Aorta (tissue), 5 donors: ENCODE results near the gene INO80. TPM values are rescaled to one million over a fixed set of nuclear protein-coding genes. Genes with fewer than 3 reads are reported as not detected.

ENCODE experiments used
- ATAC-seq: fragments of 200-7000 bp; cut with Tn5 transposase; one replicate; pipeline ENCODE4 v1.9.1; 2022; ENCODE audit warnings: moderate library complexity; ENCODE audit not compliant: low FRiP score
- DNase-seq, 2 donors: peaks; one replicate each; pipeline ENCODE4 v3.0.0-alpha.2; 2020
- H3K27ac ChIP-seq, 2 donors: one replicate each; pipeline ENCODE4 v1.5.1; 2013; ENCODE audit warnings: low read length in 2 of 2, mild to moderate bottlenecking in 2 of 2, moderate library complexity in 2 of 2, control low read depth in 1 of 2, inconsistent platforms in 1 of 2, low read depth in 1 of 2
- H3K27me3 ChIP-seq, 2 donors: one replicate each; pipeline ENCODE4 v1.6.1; 2013; ENCODE audit warnings: control low read depth in 1 of 2, low read length in 1 of 2, mild to moderate bottlenecking in 1 of 2, moderate library complexity in 1 of 2; ENCODE audit not compliant: insufficient read depth in 2 of 2, control insufficient read depth in 1 of 2
- H3K36me3 ChIP-seq, 2 donors: one replicate each; pipeline ENCODE4 v1.6.1; 2013; ENCODE audit warnings: control low read depth in 1 of 2, low read length in 1 of 2, mild to moderate bottlenecking in 1 of 2; ENCODE audit not compliant: insufficient read depth in 2 of 2, control insufficient read depth in 1 of 2
- H3K4me1 ChIP-seq, 2 donors: one replicate each; pipeline ENCODE4 v1.6.1; 2013; ENCODE audit warnings: low read length in 2 of 2, control low read depth in 1 of 2, mild to moderate bottlenecking in 1 of 2, moderate library complexity in 1 of 2; ENCODE audit not compliant: insufficient read depth in 2 of 2, control insufficient read depth in 1 of 2
- H3K4me3 ChIP-seq, 2 donors: one replicate each; pipeline ENCODE4 v1.5.1; 2013; ENCODE audit warnings: low read length in 2 of 2, control low read depth in 1 of 2, mild to moderate bottlenecking in 1 of 2
- H3K9me3 ChIP-seq: one replicate; pipeline ENCODE4 v1.6.1; 2013; ENCODE audit warnings: mild to moderate bottlenecking, low read length; ENCODE audit not compliant: control insufficient read depth
- WGBS, 2 donors: extraction: QIAGEN DNeasy Blood & Tissue Kit; methylation state at CpG; one replicate each; pipeline ENCODE4 v1.1.7; 2013; 5-methylcytosine and 5-hydroxymethylcytosine counted together
- intact Hi-C, 2 donors: fragments of 100-400 bp; cut with DNase I; formaldehyde crosslinking; loops; one replicate each; pipeline versions ENCODE4 v1.14.2 to v1.15.0; 2022
- polyA plus RNA-seq, 2 donors: library from polyadenylated mRNA; stranded (reverse); fragments of 200-250 nt; gene quantifications; one replicate each; pipeline ENCODE4 v1.2.3, GENCODE V29; 2013
- total RNA-seq, 2 donors: library from RNA; stranded (reverse); fragmentation: NEBNext Ultra II Directional; extraction: Animal tissue kit (Norgen Biotek cat#: 25700); gene quantifications; one replicate each; pipeline ENCODE4 v1.2.1, GENCODE V29; 2021
- donor health status: healthy with polysubstance abuse.
- donor health status: Bipolar disorder and iron deficiency.
- donor health status: DM: no; HTN: no; CAD: no.
- donor health status: DM: no; HTN: no; CAD: no.
- donor health status: DM: yes; HTN: yes; CAD: no.

INO80 gene
- total and polyA plus RNA-seq, 4 donors = 6.5 to 25.1 (median 15.4) TPM

DNA sequence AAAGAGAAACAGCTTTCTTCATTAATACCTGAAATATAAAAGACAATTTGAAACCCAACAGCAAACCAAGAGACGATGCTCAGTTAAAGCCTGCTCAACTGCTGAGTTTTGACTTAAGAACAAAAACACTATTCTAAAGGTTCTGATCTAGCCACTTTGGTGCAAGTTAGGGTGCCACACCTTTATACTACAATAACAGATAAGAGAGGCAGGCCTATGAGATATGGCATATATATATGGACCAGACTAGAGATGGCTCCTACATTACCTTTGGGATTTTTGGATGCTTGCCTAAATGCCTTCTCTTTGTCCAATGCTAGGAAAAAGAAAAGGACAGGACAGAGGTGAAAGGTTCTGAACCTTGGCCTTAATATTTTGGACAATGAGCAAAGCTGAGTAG is 68.6 kb downstream of the INO80 start:
- ATAC-seq (no peak), DNase-seq (no peak)
- no peaks in the 10 kb centered on the region for H3K4me1 ChIP-seq
- intact Hi-C loops = no loop called here
- no peak overlapping the region for H3K4me3 ChIP-seq
- H3K27me3 ChIP-seq = no peaks in the 10 kb centered on the region
- 94 to 98% methylated on average over 1 of the region's 1 CpG for WGBS, 2 donors
- no peaks in the 10 kb centered on the region for H3K9me3 ChIP-seq
- no peak overlapping the region for H3K27ac ChIP-seq
- H3K36me3 ChIP-seq = peaks cover 4 to 17% of the 10 kb centered on the region in 2 donors

DNA sequence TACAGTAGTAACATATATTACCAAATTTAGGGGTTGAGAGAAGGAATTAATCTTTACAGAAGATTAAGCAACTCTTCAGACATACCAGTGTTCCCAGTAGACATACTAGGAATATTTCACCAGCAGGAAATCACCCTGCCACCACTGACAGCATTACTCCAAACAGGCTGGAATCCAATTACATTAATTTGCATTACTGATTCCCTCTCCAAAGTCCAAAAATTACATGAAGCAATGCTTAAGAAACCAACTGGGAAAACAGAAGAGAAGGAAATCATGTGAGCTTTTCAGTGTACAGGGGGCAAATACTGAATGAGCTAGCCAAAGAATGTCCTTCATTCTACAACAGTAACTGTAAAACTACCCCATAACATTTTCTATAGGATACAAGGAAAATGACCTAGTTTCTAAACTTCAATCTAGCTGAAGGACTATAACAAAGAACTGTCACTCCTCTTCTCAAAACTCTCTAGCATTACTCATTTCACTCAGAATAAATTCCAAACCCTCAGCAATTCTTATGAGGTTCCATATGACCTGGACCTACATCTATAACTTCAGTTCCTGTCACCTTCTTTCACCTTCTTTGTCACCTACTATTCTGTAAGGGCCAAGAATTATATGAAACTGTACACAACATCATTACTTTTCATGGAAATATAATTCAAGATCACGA is 72.7 kb downstream of the INO80 start:
- 72 to 73% methylated on average over 1 of the region's 1 CpG for WGBS, 2 donors
- peaks cover 3 to 7% of the 10 kb centered on the region in 2 donors for H3K36me3 ChIP-seq

DNA sequence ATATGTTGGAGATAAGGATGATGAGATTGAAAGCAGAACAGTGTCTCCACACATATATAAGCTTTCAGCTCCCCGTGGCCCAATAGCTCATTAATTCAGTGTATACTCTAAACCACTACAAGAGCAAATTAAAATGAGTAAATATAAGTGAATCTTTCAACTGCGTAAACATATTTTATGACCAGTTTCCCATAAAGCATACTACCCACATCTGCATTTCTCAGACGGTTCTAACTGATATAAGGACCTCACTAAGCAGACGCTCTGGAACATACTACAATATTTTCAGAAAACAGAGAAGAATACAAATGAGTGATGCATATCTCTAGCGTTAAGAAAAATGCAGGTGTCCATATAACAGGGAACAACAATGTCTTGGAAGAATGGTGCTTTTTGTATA is 73.2 kb downstream of the INO80 start:
- ATAC-seq (no peak), DNase-seq (no peak)
- intact Hi-C loops = no loop called here
- H3K27me3 ChIP-seq = no peaks in the 10 kb centered on the region
- peaks cover 3 to 7% of the 10 kb centered on the region in 2 donors for H3K36me3 ChIP-seq
- H3K27ac ChIP-seq = no peak overlapping the region
- no peak overlapping the region for H3K4me3 ChIP-seq
- H3K9me3 ChIP-seq = no peaks in the 10 kb centered on the region
- 57 to 65% methylated on average over 5 of the region's 5 CpGs for WGBS, 2 donors
- peaks cover 0 to 4% of the 10 kb centered on the region in 2 donors for H3K4me1 ChIP-seq

More for the DNA sequence above, 72.7 kb downstream of the INO80 start:
- H3K4me1 ChIP-seq = peaks cover 0 to 4% of the 10 kb centered on the region in 2 donors
- no peaks in the 10 kb centered on the region for H3K9me3 ChIP-seq
- no peak overlapping the region for H3K27ac ChIP-seq
- intact Hi-C loops = no loop called here
- no peaks in the 10 kb centered on the region for H3K27me3 ChIP-seq
- ATAC-seq (peak; percentile 15), DNase-seq (no peak)
- H3K4me3 ChIP-seq = no peak overlapping the region

DNA sequence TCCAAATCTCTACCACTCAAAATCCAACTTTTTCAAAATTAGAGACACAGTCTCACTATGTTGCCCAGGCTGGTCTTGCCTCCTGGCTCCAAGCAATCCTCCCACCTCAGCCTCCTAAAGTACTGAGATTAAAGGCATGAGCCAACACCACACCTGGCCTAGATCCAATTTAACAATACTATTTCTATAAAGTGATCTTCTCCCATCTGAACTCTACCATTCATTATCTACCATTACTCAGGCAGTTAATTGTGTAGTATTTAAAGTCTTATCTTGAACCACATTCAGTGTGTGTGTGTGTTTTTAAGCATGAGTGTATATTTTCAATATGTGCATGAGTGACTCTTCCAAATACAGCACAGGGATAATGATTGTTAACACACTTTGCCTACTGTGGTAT is 77.0 kb downstream of the INO80 start:
- intact Hi-C loops = no loop called here
- Histone ChIP-seq H3K36me3 (peaks cover 0 to 1% of the 10 kb centered on the region in 2 donors), H3K27ac (no peak overlapping the region), H3K27me3 (no peaks in the 10 kb centered on the region), H3K4me3 (no peak overlapping the region), H3K9me3 (no peaks in the 10 kb centered on the region), H3K4me1 (peaks cover 0 to 4% of the 10 kb centered on the region in 2 donors)
- no peak for ATAC-seq
- DNase-seq = no peak

DNA sequence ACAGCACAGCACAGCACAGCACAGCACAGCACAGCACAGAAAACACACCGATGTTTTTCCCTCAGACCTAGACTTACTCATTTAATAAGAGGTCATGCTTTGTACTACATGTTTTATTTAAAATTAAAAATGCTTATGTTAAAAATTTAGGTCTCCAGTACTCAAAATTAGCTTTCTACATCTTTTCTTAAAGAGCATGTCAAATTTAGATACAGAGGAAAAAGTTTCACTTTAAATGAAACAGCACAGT is 84.1 kb downstream of the INO80 start:
- WGBS, 2 donors = 87 to 97% methylated on average over 1 of the region's 1 CpG
- Histone ChIP-seq H3K36me3 (no peaks in the 10 kb centered on the region), H3K4me3 (no peak overlapping the region), H3K9me3 (no peaks in the 10 kb centered on the region), H3K27me3 (no peaks in the 10 kb centered on the region), H3K4me1 (no peaks in the 10 kb centered on the region), H3K27ac (no peak overlapping the region)
- ATAC-seq (no peak), DNase-seq (no peak)
- intact Hi-C loops = no loop called here

DNA sequence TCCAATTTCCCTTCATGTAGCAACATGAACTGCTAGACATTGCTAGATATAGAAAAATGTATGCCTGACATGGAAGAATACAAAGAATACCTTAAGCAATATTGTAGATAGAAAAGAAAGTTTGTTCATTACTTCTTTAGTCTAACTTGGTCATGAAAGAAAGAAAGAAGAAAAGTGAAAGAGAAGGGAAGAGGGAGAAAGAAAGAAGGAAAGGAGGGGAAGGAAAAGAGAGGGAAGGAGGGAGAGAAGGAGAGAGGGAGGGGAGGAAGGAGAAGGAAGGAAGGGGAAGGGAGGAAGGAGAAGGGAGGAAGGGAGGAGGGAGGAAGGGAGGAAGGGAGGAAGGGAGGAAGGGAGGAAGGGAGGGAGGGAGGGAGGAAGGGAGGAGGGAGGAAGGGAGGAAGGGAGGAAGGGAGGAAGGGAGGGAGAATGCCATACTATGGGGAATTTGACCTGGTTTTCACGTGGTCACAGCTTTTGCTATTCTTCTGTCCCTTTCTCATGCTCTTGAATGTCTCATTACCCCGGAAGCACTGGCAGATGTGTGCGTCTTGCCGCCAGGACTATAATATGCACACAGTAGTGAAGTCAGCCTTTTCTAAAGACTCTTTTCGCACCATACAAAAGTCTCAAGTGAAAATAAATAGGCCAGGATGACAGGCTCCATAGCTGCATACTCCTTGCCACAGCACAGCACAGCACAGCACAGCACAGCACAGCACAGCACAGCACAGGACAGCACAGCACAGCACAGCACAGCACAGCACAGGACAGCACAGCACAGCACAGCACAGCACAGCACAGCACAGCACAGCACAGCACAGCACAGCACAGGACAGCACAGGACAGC is 84.6 kb downstream of the INO80 start:
- ATAC-seq (no peak), DNase-seq (no peak)
- Histone ChIP-seq H3K9me3 (no peaks in the 10 kb centered on the region), H3K36me3 (no peaks in the 10 kb centered on the region), H3K27me3 (no peaks in the 10 kb centered on the region), H3K27ac (no peak overlapping the region), H3K4me1 (no peaks in the 10 kb centered on the region), H3K4me3 (no peak overlapping the region)
- intact Hi-C loops = no loop called here
- 62 to 64% methylated on average over 5 of the region's 5 CpGs for WGBS, 2 donors

DNA sequence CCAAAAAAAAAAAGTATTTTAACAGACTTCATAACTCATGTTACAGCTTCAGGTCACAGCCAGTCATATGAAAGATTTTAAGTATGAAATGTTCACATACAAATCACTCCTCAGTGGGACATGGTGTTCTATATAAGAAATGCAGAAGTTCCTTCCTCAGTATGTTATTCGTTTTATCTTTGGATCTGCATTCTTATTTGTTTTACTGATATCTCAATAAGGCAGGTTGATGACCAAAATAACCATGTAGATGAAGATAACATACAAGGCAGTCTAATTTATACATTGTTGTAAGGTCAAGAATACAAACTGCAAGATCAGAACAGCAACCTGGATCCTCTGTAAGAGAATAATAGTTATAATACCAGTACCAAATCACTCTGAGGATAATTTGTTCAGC is 87.2 kb downstream of the INO80 start:
- H3K9me3 ChIP-seq = no peaks in the 10 kb centered on the region
- no peak overlapping the region for H3K4me3 ChIP-seq
- H3K4me1 ChIP-seq = peaks cover 2% of the 10 kb centered on the region in 2 donors
- ATAC-seq = no peak
- no peak overlapping the region for H3K27ac ChIP-seq
- 29 to 39% methylated on average over 1 of the region's 1 CpG for WGBS, 2 donors
- intact Hi-C loops = no loop called here
- DNase-seq = no peak
- no peaks in the 10 kb centered on the region for H3K36me3 ChIP-seq
- no peaks in the 10 kb centered on the region for H3K27me3 ChIP-seq

DNA sequence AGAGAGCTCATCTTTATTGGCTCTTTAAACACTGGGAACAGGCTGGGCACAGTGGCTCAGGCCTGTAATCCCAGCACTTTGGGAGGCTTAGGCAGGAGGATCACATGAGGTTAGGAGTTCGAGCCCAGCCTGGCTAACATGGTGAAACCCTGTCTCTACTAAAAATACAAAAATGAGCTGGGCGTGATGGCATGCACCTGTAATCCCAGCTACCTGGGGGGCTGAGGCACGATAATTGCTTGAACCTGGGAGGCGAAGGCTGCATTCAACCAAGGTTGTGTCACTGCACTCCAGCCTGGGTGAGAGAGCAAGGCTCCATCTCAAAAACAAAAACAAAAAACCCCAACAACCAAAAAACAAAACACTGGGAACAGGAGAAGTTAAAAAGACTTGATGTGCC is 90.7 kb downstream of the INO80 start:
- Histone ChIP-seq H3K4me3 (no peak overlapping the region), H3K27me3 (no peaks in the 10 kb centered on the region), H3K9me3 (no peaks in the 10 kb centered on the region), H3K36me3 (peaks cover 0 to under 1% of the 10 kb centered on the region in 2 donors), H3K27ac (peak overlapping the region; percentile 89 to 90), H3K4me1 (peaks cover 2 to 3% of the 10 kb centered on the region in 2 donors)
- DNase-seq = no peak
- intact Hi-C loops = no loop called here
- WGBS, 2 donors = 75 to 80% methylated on average over 4 of the region's 4 CpGs
- ATAC-seq = no peak

DNA sequence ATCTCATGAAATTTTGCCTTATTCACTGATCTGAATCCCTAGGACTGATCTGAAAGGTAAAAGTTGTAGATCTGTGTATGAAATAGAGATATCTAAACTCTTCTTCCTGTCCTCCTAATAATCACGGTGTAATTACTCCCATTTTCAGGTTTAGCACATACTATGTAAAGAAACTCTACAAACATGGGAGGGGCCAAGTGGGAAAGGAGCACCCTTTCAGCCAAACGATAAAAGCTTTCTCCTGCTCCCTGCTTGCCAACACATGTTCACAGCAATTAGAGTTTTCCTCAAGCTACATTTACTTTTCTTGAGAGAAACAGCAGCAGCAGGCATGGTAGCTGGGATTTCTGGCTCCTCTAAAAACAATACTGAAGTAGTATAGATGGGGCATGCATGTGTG is 91.2 kb downstream of the INO80 start:
- no peak overlapping the region for H3K4me3 ChIP-seq
- H3K4me1 ChIP-seq = peaks cover 2 to 3% of the 10 kb centered on the region in 2 donors
- H3K36me3 ChIP-seq = peaks cover 0 to 3% of the 10 kb centered on the region in 2 donors
- intact Hi-C loops = no loop called here
- WGBS, 2 donors = 7 to 12% methylated on average over 2 of the region's 2 CpGs
- ATAC-seq = no peak
- H3K27ac ChIP-seq = peak overlapping the region; percentile 89 to 90
- no peaks in the 10 kb centered on the region for H3K9me3 ChIP-seq
- no peak for DNase-seq
- H3K27me3 ChIP-seq = no peaks in the 10 kb centered on the region
